GM23248 (cell line): Measurements from ENCODE around the gene C1QTNF6. TPM values are rescaled to one million over a fixed set of nuclear protein-coding genes. Genes with fewer than 3 reads are reported as not detected.

Experiments
- DNase-seq: peaks from one replicate; pipeline ENCODE4 v3.0.0-alpha.2; 2015
- H2AFZ ChIP-seq: fragments of 200-600 bp; sonication (generic); 2 replicates; pipeline ENCODE4 v1.6.1; 2016; ENCODE audit warnings: antibody characterized with exemption
- H3F3A ChIP-seq: fragments of 200-600 bp; sonication (generic); 2 replicates; pipeline ENCODE4 v1.6.1; 2016; ENCODE audit warnings: mild to moderate bottlenecking, antibody characterized with exemption, mixed run types; ENCODE audit not compliant: insufficient read depth
- H3K27ac ChIP-seq: fragments of 200-600 bp; sonication (generic); 2 replicates; pipeline ENCODE4 v1.5.1; 2016; ENCODE audit warnings: mild to moderate bottlenecking
- H3K27me3 ChIP-seq: fragments of 200-600 bp; sonication (generic); replicated peaks from 2 replicates; pipeline ENCODE4 v1.6.1; 2016; ENCODE audit warnings: mild to moderate bottlenecking; ENCODE audit not compliant: insufficient read depth
- H3K36me3 ChIP-seq: fragments of 200-600 bp; sonication (generic); 2 replicates; pipeline ENCODE4 v1.6.1; 2016; ENCODE audit warnings: low read depth, mild to moderate bottlenecking
- H3K4me1 ChIP-seq: fragments of 200-600 bp; sonication (generic); 2 replicates; pipeline ENCODE4 v1.6.1; 2016; ENCODE audit warnings: mild to moderate bottlenecking; ENCODE audit not compliant: insufficient read depth
- H3K4me2 ChIP-seq: fragments of 200-600 bp; sonication (generic); one replicate; pipeline ENCODE4 v1.6.1; 2016; ENCODE audit warnings: mild to moderate bottlenecking; ENCODE audit not compliant: unreplicated experiment
- H3K4me3 ChIP-seq: fragments of 200-600 bp; sonication (generic); 2 replicates; pipeline ENCODE4 v1.5.1; 2016; ENCODE audit warnings: mild to moderate bottlenecking
- H3K79me2 ChIP-seq: fragments of 200-600 bp; sonication (generic); 2 replicates; pipeline ENCODE4 v1.6.1; 2016; ENCODE audit warnings: mild to moderate bottlenecking; ENCODE audit not compliant: insufficient read depth
- H3K9ac ChIP-seq: fragments of 200-600 bp; sonication (generic); 2 replicates; pipeline ENCODE4 v1.6.1; 2016; ENCODE audit warnings: mild to moderate bottlenecking
- H3K9me2 ChIP-seq: fragments of 200-600 bp; sonication (generic); 2 replicates; pipeline ENCODE4 v1.6.1; 2016; ENCODE audit warnings: mixed run types, mild to moderate bottlenecking, moderate library complexity; ENCODE audit not compliant: insufficient read depth
- H3K9me3 ChIP-seq: fragments of 200-600 bp; sonication (generic); one replicate; pipeline ENCODE4 v1.6.1; 2017; ENCODE audit warnings: low read depth
- H4K20me1 ChIP-seq: fragments of 200-600 bp; sonication (generic); 2 replicates; pipeline ENCODE4 v1.6.0; 2016; ENCODE audit not compliant: insufficient read depth
- EZH2 ChIP-seq: fragments of 200-600 bp; sonication (generic); IDR thresholded peaks from 2 replicates; pipeline ENCODE4 v1.6.1; 2018; ENCODE audit warnings: antibody characterized with exemption, mild to moderate bottlenecking; ENCODE audit not compliant: insufficient read depth, poor library complexity, severe bottlenecking
- EZH2phosphoT487 ChIP-seq: fragments of 200-600 bp; sonication (generic); IDR thresholded peaks from 2 replicates; pipeline ENCODE4 v1.6.1; 2018; ENCODE audit warnings: antibody characterized with exemption, moderate library complexity, mild to moderate bottlenecking, low read depth; ENCODE audit not compliant: insufficient read depth
- WGBS, 2 experiments: methylation state at CpG; one replicate each; pipeline ENCODE4 v1.1.6; 2015 to 2017; ENCODE audit warnings: low lambda C conversion rate in 2 of 2, low coverage in 1 of 2; ENCODE audit errors: missing lambda C conversion rate in 2 of 2; 5-methylcytosine and 5-hydroxymethylcytosine counted together
- in situ Hi-C: fragments of 300-500 bp; cut with MboI; formaldehyde crosslinking; loops from 2 replicates; pipeline ENCODE4 v1.15.0; 2020
- polyA plus RNA-seq: library from polyadenylated mRNA; unstranded; fragments of >200 nt; fragmentation: Nextera tagmentation; extraction: Ambion mirVana; gene quantifications from 2 replicates; pipeline ENCODE4 v1.2.1, GENCODE V29; 2016
- total RNA-seq: library from RNA; depleted of rRNA; stranded (reverse); fragments of >200 nt; shearing (Covaris generic); gene quantifications from 2 replicates; pipeline ENCODE4 v1.2.3, GENCODE V29; 2014

The C1QTNF6 gene
- total and polyA plus RNA-seq, 2 experiments from 2014 or later, result 4.0 to 8.9 TPM

- 70 to 78% methylated on average over 5 of the region's 5 CpGs for WGBS, 2 experiments
Measured at GRCh38 chr22:37158963-37159290, 29.1 kb downstream of the C1QTNF6 start.

DNA sequence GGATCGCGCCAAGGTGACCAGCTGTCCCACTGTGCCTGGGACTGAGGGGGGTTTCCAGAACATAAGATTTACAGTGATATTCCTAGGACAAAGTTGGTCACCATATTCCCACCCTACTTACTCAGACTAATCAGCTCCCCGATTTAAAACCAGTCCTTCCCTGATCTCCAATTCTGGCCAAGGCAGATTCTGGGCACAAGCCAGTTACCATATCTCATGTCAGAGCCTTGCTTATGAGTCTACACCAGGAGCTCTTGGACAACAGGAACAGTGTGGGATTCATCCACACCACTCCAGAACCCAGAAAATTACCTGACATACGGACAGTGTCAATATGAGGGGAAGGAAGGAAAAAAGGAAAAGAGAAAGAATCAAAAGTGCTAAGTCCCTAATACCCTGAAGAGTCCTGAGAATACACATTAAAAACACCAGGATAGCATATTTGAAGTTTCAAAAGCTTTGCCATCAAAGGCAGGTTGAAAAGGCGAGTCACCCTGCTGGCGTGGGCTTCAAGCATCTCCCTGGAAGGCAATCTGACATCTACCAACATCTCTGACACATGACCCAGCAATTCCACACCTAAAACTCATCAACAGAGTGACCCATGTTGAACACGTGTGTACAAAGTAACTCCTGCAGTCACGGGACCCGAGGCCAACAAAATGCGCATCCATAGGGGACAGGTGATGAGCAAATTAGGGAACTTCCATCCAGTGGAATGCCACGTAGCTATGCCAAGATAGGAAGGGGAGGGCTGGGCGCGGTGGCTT is 30.3 kb downstream of the C1QTNF6 start:
- peak overlapping the region; percentile 1 for H3K4me2 ChIP-seq
- whole genome bisulfite sequencing, 2 experiments, result 56 to 61% methylated on average over 13 of the region's 13 CpGs
- peaks cover 8% of the 10 kb centered on the region for H3F3A ChIP-seq
- DNase-seq, result peak; percentile 73
- H4K20me1 ChIP-seq, result no peaks in the 10 kb centered on the region
- in situ Hi-C loops, result no loop called here
- H3K36me3 ChIP-seq, result no peaks in the 10 kb centered on the region
- H3K27ac ChIP-seq, result no peak overlapping the region
- H3K4me3 ChIP-seq, result no peak overlapping the region
- H3K9me2 ChIP-seq, result no peaks in the 10 kb centered on the region
- peaks cover 11% of the 10 kb centered on the region; the same call in 1 of the 2 replicates for H3K27me3 ChIP-seq
- H3K9ac ChIP-seq, result no peak overlapping the region
- no peaks in the 10 kb centered on the region for H3K79me2 ChIP-seq
- H3K9me3 ChIP-seq, result no peaks in the 10 kb centered on the region
- H2AFZ ChIP-seq, result no peak overlapping the region
- TF ChIP-seq EZH2phosphoT487, result no peak
- peaks cover 10% of the 10 kb centered on the region; the same call in 1 of the 2 replicates for H3K4me1 ChIP-seq

More at GRCh38 chr22:37158963-37159290, 29.1 kb downstream of the C1QTNF6 start:
- H4K20me1 ChIP-seq, result no peaks in the 10 kb centered on the region
- no peaks in the 10 kb centered on the region for H3K9me3 ChIP-seq
- no peak overlapping the region for H2AFZ ChIP-seq
- H3K4me3 ChIP-seq, result no peak overlapping the region
- H3F3A ChIP-seq, result peaks cover 8% of the 10 kb centered on the region
- H3K27ac ChIP-seq, result no peak overlapping the region
- H3K79me2 ChIP-seq, result no peaks in the 10 kb centered on the region
- peaks cover 11% of the 10 kb centered on the region; the same call in 1 of the 2 replicates for H3K27me3 ChIP-seq
- no peak for DNase-seq
- no peaks in the 10 kb centered on the region for H3K9me2 ChIP-seq
- TF ChIP-seq EZH2phosphoT487 (no peak), EZH2 (no peak)
- in situ Hi-C loops, result no loop called here
- H3K4me1 ChIP-seq, result peaks cover 10% of the 10 kb centered on the region; the same call in 1 of the 2 replicates
- no peaks in the 10 kb centered on the region for H3K36me3 ChIP-seq
- no peak overlapping the region for H3K9ac ChIP-seq
- H3K4me2 ChIP-seq, result no peak overlapping the region

DNA sequence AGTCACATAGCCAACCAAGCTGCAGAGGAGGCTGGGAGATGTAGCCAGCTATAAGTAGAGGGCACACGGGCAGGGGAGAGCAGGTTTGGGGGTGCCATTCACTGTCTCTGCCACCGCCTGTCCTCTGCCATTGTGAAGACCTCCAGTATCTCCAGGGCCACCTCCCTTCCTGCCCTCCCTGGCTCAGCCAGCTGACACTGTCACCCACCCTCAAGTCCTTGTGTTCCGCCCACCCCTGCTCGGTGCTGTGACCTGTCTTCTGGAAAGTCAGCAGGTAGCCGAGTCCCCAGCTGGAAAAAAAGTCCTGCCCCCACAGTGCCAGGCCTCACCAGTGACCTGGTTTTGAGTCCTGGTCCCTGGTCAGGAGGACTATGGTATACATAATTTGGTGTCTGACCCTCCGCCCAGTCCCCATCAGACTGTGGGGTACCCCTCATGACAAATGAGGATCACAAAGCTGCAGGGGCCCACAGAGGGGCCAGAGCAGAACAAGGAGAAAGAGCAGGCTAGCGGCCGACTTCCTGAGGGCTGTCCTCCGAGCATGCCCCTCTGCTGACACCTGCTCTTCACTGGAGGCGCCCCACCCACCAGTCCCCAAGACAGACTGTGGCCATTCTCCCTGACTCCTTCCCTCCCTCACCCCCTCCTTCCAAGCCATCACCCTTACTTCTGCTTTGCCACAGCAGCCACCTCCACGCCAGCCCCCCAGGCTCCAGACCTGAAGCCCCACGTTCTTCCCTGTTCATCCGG is 31.2 kb downstream of the C1QTNF6 start:
- Histone ChIP-seq H2AFZ (no peak overlapping the region), H3K9me2 (no peaks in the 10 kb centered on the region)
- 74 to 78% methylated on average over 12 to 13 of the region's 13 CpGs for WGBS, 2 experiments

GRCh38 chr22:37155971-37156370 is 32.1 kb downstream of the C1QTNF6 start:
- H3K36me3 ChIP-seq, result no peaks in the 10 kb centered on the region
- peaks cover 8% of the 10 kb centered on the region for H3F3A ChIP-seq
- WGBS, 2 experiments, result 63 to 65% methylated on average over 8 of the region's 8 CpGs
- no peak for DNase-seq
- no peaks in the 10 kb centered on the region for H3K79me2 ChIP-seq
- H3K4me1 ChIP-seq, result peaks cover 10% of the 10 kb centered on the region; the same call in 1 of the 2 replicates
- H3K9me2 ChIP-seq, result no peaks in the 10 kb centered on the region
- no peaks in the 10 kb centered on the region for H3K9me3 ChIP-seq
- no peaks in the 10 kb centered on the region for H4K20me1 ChIP-seq
- no peak overlapping the region for H3K9ac ChIP-seq
- no peak overlapping the region for H2AFZ ChIP-seq
- H3K4me2 ChIP-seq, result no peak overlapping the region
- H3K27me3 ChIP-seq, result peaks cover 20% of the 10 kb centered on the region; the same call in 1 of the 2 replicates
- no peak overlapping the region for H3K4me3 ChIP-seq
- no peak overlapping the region for H3K27ac ChIP-seq
- in situ Hi-C loops, result no loop called here
- TF ChIP-seq EZH2phosphoT487 (no peak), EZH2 (no peak)

More for the DNA sequence above, 31.2 kb downstream of the C1QTNF6 start:
- Histone ChIP-seq H4K20me1 (no peaks in the 10 kb centered on the region), H3K9me3 (no peaks in the 10 kb centered on the region), H3K27me3 (peaks cover 14% of the 10 kb centered on the region; the same call in 1 of the 2 replicates), H3K36me3 (no peaks in the 10 kb centered on the region), H3K9ac (no peak overlapping the region), H3K27ac (no peak overlapping the region), H3F3A (peaks cover 8% of the 10 kb centered on the region), H3K79me2 (no peaks in the 10 kb centered on the region), H3K4me3 (no peak overlapping the region), H3K4me1 (peaks cover 10% of the 10 kb centered on the region; the same call in 1 of the 2 replicates), H3K4me2 (no peak overlapping the region)
- in situ Hi-C loops, result no loop called here
- DNase-seq, result no peak
- TF ChIP-seq EZH2 (no peak), EZH2phosphoT487 (no peak)
